AG10803 (cell line): ENCODE data around the gene SERP2.

Experiments
- DNase-seq: peaks from one replicate; pipeline ENCODE4 v3.0.0; 2010; ENCODE audit warnings: low read depth
- H3K4me3 ChIP-seq: 2 replicates; pipeline ENCODE4 v1.5.1; 2011; ENCODE audit warnings: mild to moderate bottlenecking, low read length, control low read depth
- TF ChIP-seq, protein P1 (sequence below): conservative IDR thresholded peaks from 2 replicates; pipeline ENCODE4 v1.5.1; 2011; ENCODE audit warnings: mild to moderate bottlenecking, low read length, control low read depth, inconsistent platforms

SERP2 gene

DNA sequence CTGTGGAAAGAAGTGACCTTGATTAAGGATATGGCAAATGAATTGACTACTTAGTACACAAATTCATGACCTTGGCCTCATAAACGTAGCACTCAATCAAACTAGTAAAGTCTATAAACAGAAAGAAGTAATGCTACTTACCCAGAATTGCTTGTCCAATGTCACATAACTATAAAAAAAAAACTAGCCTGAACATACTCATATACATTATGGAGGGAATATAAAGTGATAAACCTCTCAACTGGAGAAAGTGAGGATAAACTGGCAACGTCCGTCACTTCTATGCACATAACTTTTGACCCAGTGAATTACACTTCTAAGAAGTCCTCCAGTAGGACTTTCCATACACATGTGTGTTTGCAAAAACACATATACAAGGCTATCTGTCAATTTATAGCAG is 7.7 kb upstream of the SERP2 start:
- no peak for DNase-seq
- no peak overlapping the region for H3K4me3 ChIP-seq
- TF ChIP-seq, protein P1, sequence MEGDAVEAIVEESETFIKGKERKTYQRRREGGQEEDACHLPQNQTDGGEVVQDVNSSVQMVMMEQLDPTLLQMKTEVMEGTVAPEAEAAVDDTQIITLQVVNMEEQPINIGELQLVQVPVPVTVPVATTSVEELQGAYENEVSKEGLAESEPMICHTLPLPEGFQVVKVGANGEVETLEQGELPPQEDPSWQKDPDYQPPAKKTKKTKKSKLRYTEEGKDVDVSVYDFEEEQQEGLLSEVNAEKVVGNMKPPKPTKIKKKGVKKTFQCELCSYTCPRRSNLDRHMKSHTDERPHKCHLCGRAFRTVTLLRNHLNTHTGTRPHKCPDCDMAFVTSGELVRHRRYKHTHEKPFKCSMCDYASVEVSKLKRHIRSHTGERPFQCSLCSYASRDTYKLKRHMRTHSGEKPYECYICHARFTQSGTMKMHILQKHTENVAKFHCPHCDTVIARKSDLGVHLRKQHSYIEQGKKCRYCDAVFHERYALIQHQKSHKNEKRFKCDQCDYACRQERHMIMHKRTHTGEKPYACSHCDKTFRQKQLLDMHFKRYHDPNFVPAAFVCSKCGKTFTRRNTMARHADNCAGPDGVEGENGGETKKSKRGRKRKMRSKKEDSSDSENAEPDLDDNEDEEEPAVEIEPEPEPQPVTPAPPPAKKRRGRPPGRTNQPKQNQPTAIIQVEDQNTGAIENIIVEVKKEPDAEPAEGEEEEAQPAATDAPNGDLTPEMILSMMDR, result no peak

DNA sequence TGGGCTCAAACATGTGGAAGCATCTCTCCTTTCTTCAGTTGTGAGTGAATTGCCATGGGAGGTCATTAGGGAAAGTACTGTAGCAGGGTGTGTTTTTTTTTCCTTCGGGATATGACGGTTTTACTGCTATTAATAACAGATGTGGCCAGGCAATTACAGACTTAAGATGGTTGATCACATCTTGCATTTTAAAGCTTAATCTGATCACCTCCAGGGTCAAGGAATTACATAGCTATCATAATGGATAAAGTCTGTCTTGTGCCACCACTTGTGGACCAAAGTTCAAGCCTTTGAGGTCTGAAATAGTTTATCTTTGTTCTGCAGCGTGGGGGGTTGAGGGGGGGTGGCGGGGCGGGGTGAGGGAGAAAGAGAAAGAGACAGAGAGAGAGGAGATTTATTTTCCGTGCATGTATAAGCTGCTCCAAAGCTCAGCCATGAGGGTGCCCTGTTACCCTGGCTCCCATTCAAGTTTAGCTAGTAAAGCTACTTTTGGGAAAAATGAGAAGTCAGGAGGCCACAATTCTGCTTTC is 5.5 kb upstream of the SERP2 start:
- peak; percentile 84 for DNase-seq
- H3K4me3 ChIP-seq, result no peak overlapping the region
- TF ChIP-seq, protein P1, result no peak

DNA sequence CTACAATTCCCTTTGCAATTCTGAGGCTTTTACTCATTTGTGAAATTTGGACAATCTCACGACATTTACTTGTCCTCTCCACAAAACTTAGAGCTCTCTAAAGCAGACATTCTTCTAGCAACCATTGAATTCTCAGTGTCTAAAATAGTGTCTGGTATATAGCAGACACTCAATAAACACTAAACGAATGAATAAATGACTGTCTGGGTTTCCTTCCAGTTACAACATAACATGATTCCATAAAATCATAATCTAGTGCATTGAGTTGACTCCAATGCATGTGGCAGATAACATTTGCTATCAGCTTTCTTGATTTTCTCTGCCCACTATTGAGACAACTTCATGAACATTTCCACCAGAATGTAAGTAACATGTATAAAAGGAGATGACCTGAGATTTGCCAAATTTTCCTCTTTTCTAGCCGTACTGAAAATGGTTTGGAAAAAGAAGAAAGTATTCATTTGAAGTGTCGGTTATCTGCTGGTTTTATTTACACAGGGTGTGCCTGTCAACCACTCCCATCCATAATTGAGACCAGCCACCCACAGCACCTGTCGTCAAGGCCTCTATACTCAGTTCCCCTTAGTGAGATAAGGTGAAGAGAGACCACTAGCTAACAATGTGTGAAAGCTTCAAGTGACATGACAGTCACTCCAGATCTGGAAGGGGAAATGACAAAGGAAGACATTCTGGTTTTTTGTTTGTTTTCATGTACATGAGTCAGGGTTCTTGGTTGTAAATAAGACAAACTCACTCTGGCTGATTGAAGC is 4.8 kb upstream of the SERP2 start:
- TF ChIP-seq, protein P1, result no peak
- no peak for DNase-seq
- H3K4me3 ChIP-seq, result no peak overlapping the region

DNA sequence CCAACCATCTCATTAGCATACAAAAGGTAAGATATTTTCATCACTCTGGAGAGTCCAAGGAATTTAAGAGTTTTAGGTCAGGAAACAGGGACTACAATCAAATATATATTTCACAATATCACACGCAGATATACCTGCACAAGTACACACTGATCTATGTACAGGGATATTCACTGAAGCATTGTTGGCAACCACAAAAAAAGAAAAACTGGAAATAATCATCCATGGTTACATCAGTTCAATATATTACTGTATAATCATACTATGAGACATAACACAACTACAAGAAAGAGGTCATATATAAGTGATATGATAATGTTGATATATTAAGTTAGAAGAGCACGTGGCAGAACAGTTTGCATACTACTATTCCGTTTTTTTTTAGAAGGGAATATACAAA is 2.2 kb upstream of the SERP2 start:
- DNase-seq, result no peak
- no peak overlapping the region for H3K4me3 ChIP-seq
- TF ChIP-seq, protein P1, result no peak

DNA sequence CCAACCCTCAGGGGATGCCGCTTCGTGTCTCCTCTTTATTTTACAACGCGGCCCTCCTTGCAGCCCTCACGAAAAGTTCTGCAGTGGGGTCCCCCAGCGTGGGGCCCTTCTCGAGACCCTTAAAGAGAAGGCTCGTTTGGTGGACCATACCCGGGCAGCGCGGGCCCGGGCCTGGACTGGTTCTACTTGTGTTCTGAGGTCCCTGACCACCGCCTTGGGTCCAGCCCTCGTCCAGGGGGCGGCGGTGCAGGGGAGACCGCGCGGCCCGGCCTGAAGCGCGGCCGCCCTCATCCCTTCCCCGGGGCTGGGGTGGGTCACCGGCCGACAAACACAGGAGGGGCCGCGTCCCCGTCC is 400 bp upstream of the SERP2 start:
- TF ChIP-seq, protein P1, result no peak
- DNase-seq, result no peak
- peak overlapping the region; percentile 65 for H3K4me3 ChIP-seq

DNA sequence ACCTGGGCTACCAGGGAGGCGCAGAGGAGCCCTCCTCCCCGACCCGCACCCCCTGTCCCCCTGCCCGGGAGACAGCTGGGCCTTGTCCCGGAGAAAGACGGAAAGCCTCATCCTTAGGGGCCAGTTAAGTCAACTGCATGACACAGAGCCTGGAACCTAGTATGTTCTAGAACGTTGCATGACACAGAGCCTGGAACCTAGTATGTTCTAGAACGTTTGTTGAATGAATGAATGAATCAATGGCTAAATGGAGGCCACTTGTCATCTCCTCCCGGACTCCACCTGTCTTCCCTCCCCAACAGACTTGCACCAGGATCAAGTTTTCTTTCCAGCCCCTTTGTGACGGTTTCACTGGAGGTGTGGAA is 706 bp downstream of the SERP2 start:
- DNase-seq, result no peak
- peak overlapping the region; percentile 65 for H3K4me3 ChIP-seq
- TF ChIP-seq, protein P1, result no peak

DNA sequence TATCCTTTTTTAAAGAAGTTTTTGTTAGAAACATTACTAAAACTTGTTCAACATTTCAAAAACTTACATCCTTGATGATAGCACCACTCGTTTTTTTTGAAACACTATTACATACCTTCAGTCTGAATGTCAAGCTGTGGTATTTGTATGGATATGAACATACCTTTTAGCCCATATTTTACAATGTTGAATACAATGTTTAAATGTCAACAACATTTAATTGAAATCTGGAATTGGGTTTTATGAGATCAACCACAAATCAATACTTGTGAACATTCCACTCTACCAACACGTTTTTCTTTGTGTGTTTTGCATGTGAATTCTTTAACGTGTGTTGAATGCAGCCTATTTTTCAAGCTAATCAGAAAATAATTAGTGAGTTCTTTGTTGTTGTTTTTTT is 4.7 kb downstream of the SERP2 start:
- DNase-seq, result no peak
- TF ChIP-seq, protein P1, result no peak
- H3K4me3 ChIP-seq, result no peak overlapping the region
